K562 (cell line): ENCODE results near the gene SYN1. TPM values are rescaled to one million over a fixed set of nuclear protein-coding genes. Genes with fewer than 3 reads are reported as not detected.

Experiments used
- CBFB ChIP-seq: sonication (generic); formaldehyde crosslinking; IDR thresholded peaks from 2 replicates; pipeline ENCODE4 v1.4.0; 2020; ENCODE audit warnings: mild to moderate bottlenecking, missing genetic modification reagents
- CBX8 ChIP-seq: fragments of 200-600 bp; sonication (generic); IDR thresholded peaks from 2 replicates; pipeline ENCODE4 v1.6.1; 2012; ENCODE audit warnings: borderline replicate concordance, mixed run types, low read depth, mild to moderate bottlenecking, moderate library complexity, mixed read lengths, low read length, control low read depth, inconsistent platforms; ENCODE audit not compliant: poor library complexity, severe bottlenecking; ENCODE audit errors: extremely low read depth
- ESRRA ChIP-seq: fragments of 450-650 bp; IDR thresholded peaks from 2 replicates; pipeline ENCODE4 v1.6.1; 2014; ENCODE audit warnings: low read depth, mild to moderate bottlenecking, moderate library complexity, borderline replicate concordance
- EZH2 ChIP-seq: IDR thresholded peaks from 2 replicates; pipeline ENCODE4 v1.6.1; 2012; ENCODE audit warnings: low read depth, mild to moderate bottlenecking, inconsistent platforms, low read length, borderline replicate concordance
- FOS ChIP-seq: IDR thresholded peaks from 3 replicates; pipeline ENCODE4 v1.6.1; 2011; ENCODE audit not compliant: insufficient read length; ENCODE audit errors: extremely low read depth
- KHSRP ChIP-seq: fragments of 450-650 bp; IDR thresholded peaks from 2 replicates; pipeline ENCODE4 v1.6.1; 2017
- KLF1 ChIP-seq: fragments of 450-650 bp; IDR thresholded peaks from 2 replicates; pipeline ENCODE4 v1.6.1; 2016; ENCODE audit warnings: missing genetic modification characterization, missing compliant biosample characterization
- MAZ ChIP-seq, 2 experiments: fragments of 450-650 bp in 1 of 2; sonication (generic) in 1 of 2; formaldehyde crosslinking; IDR thresholded peaks in 1 of 2; conservative IDR thresholded peaks in 1 of 2; 2 replicates each; pipeline versions ENCODE4 v1.4.0 to v1.5.0; 2020; ENCODE audit warnings: mild to moderate bottlenecking in 1 of 2, missing genetic modification reagents in 1 of 2
- MXI1 ChIP-seq: IDR thresholded peaks from 2 replicates; pipeline ENCODE4 v1.6.1; 2011; ENCODE audit warnings: low read depth, mild to moderate bottlenecking, improper control_type of control experiment, low read length
- POLR2G ChIP-seq: fragments of 200-400 bp; formaldehyde crosslinking; IDR thresholded peaks from 2 replicates; pipeline ENCODE4 v1.6.1; 2017; ENCODE audit warnings: low read depth, mild to moderate bottlenecking, antibody characterized with exemption, low read length, moderate library complexity
- PRDM10 ChIP-seq: fragments of 450-650 bp; IDR thresholded peaks from 2 replicates; pipeline ENCODE4 v1.6.1; 2018; ENCODE audit not compliant: partially characterized antibody
- PTTG1 ChIP-seq: fragments of 450-650 bp; IDR thresholded peaks from 2 replicates; pipeline ENCODE4 v1.6.1; 2016; ENCODE audit warnings: low read depth, mild to moderate bottlenecking, missing genetic modification characterization, missing compliant biosample characterization
- RB1 ChIP-seq: fragments of 450-650 bp; IDR thresholded peaks from 2 replicates; pipeline ENCODE4 v1.6.1; 2017; ENCODE audit warnings: low read depth, mild to moderate bottlenecking
- RCOR1 ChIP-seq, 2 experiments: IDR thresholded peaks; 2 replicates each; pipeline ENCODE4 v1.6.1; 2012; ENCODE audit warnings: low read depth in 2 of 2, low read length in 2 of 2, borderline replicate concordance in 1 of 2, improper control_type of control experiment in 1 of 2
- SAFB2 ChIP-seq: fragments of 200-400 bp; formaldehyde crosslinking; IDR thresholded peaks from 2 replicates; pipeline ENCODE4 v1.6.1; 2018; ENCODE audit warnings: borderline replicate concordance, low read length, low read depth, moderate library complexity; ENCODE audit not compliant: severe bottlenecking
- SMARCE1 ChIP-seq: fragments of 450-650 bp; IDR thresholded peaks from 2 replicates; pipeline ENCODE4 v1.7.1; 2016; ENCODE audit warnings: mild to moderate bottlenecking
- SOX6 ChIP-seq: fragments of 450-650 bp; IDR thresholded peaks from 2 replicates; pipeline ENCODE4 v1.6.1; 2014; ENCODE audit warnings: mild to moderate bottlenecking
- SREBF2 ChIP-seq: sonication (generic); formaldehyde crosslinking; IDR thresholded peaks from 2 replicates; pipeline ENCODE4 v1.4.0; 2020; ENCODE audit warnings: mild to moderate bottlenecking, missing genetic modification reagents
- TAF1 ChIP-seq: IDR thresholded peaks from 2 replicates; pipeline ENCODE4 v1.6.1; 2011; ENCODE audit warnings: mild to moderate bottlenecking, low read length, moderate library complexity; ENCODE audit not compliant: insufficient read depth, control insufficient read depth, severe bottlenecking; ENCODE audit errors: extremely low read depth
- TEAD1 ChIP-seq, 2 experiments: fragments of 450-650 bp in 1 of 2; sonication (generic) in 1 of 2; formaldehyde crosslinking; IDR thresholded peaks; 2 replicates each; pipeline versions ENCODE4 v1.4.0 to v1.8.0; 2020 to 2022; ENCODE audit warnings: mild to moderate bottlenecking in 2 of 2, missing genetic modification reagents in 1 of 2
- TGIF2 ChIP-seq: sonication (generic); formaldehyde crosslinking; IDR thresholded peaks from 2 replicates; pipeline ENCODE4 v1.8.1; 2022; ENCODE audit warnings: mild to moderate bottlenecking, missing genetic modification reagents, moderate library complexity
- ZBTB12 ChIP-seq: fragments of 250-450 bp; sonication (Bioruptor Pico); IDR thresholded peaks from 2 replicates; pipeline ENCODE4 v1.4.0; 2020
- ZNF311 ChIP-seq: fragments of 250-450 bp; sonication (Bioruptor Pico); IDR thresholded peaks from 2 replicates; pipeline ENCODE4 v1.4.0; 2020; ENCODE audit warnings: mild to moderate bottlenecking, moderate library complexity
- ZNF354B ChIP-seq: fragments of 250-450 bp; sonication (Bioruptor Pico); IDR thresholded peaks from 2 replicates; pipeline ENCODE4 v1.4.0; 2020
- polyA plus RNA-seq, 8 experiments: library from polyadenylated mRNA; depleted of rRNA in 4 of 8; stranded (reverse) in 5 of 8; unstranded in 3 of 8; fragments of >200 nt; fragmentation: Nextera tagmentation in 2 of 8; fragmentation: Illumina TruSeq in 1 of 8; extraction: Ambion mirVana in 2 of 8; extraction: Trizol in 1 of 8; gene quantifications; 2 replicates each; pipeline versions ENCODE4 v1.2.1 to v1.2.3, GENCODE V29; 2011 to 2014; ENCODE audit warnings: inconsistent platforms in 1 of 8, missing spikeins in 1 of 8
- total RNA-seq, 7 experiments: library from RNA; depleted of rRNA in 6 of 7; stranded (reverse); fragments of >200 nt in 6 of 7; fragmentation: Illumina TruSeq in 2 of 7; extraction: Trizol in 2 of 7; gene quantifications; 2 replicates each; pipeline versions ENCODE4 v1.2.1 to v1.2.3, GENCODE V29; 2011 to 2021; ENCODE audit warnings: low replicate concordance in 1 of 7

Gene SYN1
- total and polyA plus RNA-seq, 9 of the 15 experiments (the other 6 are each of a cell fraction or from before 2014, with no cell fraction given), result 0.01 to 0.28 (median 0.18) TPM; not detected in 2

- TF ChIP-seq ESRRA (peak; percentile 54; the same call in 1 of the 2 replicates), EZH2 (no peak), PRDM10 (peak; percentile 82), POLR2G (peak; percentile 92), ZBTB12 (CRISPR knock-in tag) (peak; percentile 81), TEAD1 (CRISPR knock-in tag; IDR thresholded peaks at IDR 0.05) (no peak; a peak in 1 of 4 replicates), KLF1 (tag) (peak; percentile 99), SREBF2 (CRISPR knock-in tag) (no peak), ZNF311 (CRISPR knock-in tag) (no peak), RB1 (peak; percentile 25), PTTG1 (tag) (no peak), RCOR1 (IDR thresholded peaks at IDR 0.05; ENCODE audit: borderline replicate concordance in 1 of 2, low read depth in 2 of 2, low read length in 2 of 2) (peak in 1 of 2 experiments; percentile 41; a peak in 1 of 4 replicates), KHSRP (peak; percentile 76; the same call in 1 of the 2 replicates), SAFB2 (no peak), FOS (peak; percentile 52), MAZ (CRISPR knock-in tag; conservative IDR thresholded peaks at IDR 0.05 in 1 of 2, IDR thresholded peaks at IDR 0.05 in 1 of 2) (peak in 1 of 2 experiments; percentile 58; a peak in 3 of 4 replicates), CBFB (CRISPR knock-in tag) (no peak), SMARCE1 (no peak), MXI1 (no peak; the same call in 1 of the 2 replicates), CBX8 (no peak), SOX6 (peak; percentile 19; the same call in 1 of the 2 replicates), TGIF2 (peak; percentile 18; the same call in 1 of the 2 replicates), TAF1 (peak; percentile 55), ZNF354B (CRISPR knock-in tag) (no peak)
Observed at GRCh38 chrX:47658684-47659420, 39.2 kb upstream of the SYN1 start, which contains the start of gene UXT (continued).
